HEK293 (cell line): ENCODE results near the gene CSNK1G2.
A peak's percentile ranks its signal among the peaks of the same experiment; 100 is the strongest.

Experiments used
- CTCF ChIA-PET: fragments of 350-600 bp; formaldehyde crosslinking; extraction: SDS; loops from one replicate; lab custom pipeline; 2021; ENCODE audit warnings: antibody characterized with exemption; lab: Yijun Ruan, JAX
- POLR2A ChIA-PET: fragments of 300-600 bp; formaldehyde crosslinking; extraction: SDS; loops from one replicate; lab custom pipeline; 2020; ENCODE audit warnings: antibody characterized with exemption, inconsistent platforms; lab: Yijun Ruan, JAX
- H3K27ac ChIP-seq: fragments of 200-500 bp; sonication (Bioruptor generic); 2 replicates; pipeline ENCODE4 v1.5.1; 2014; ENCODE audit warnings: low read depth, low read length, control low read depth, inconsistent platforms; ENCODE audit errors: extremely low read depth
- H3K36me3 ChIP-seq, 2 experiments: fragments of 200-500 bp in 1 of 2; sonication (Bioruptor generic) in 1 of 2; 1 replicate in 1 of 2; 2 replicates in 1 of 2; pipeline ENCODE4 v1.5.1; 2014 to 2017; ENCODE audit warnings: inconsistent platforms in 2 of 2, low read length in 2 of 2; ENCODE audit not compliant: control insufficient read depth in 2 of 2, insufficient read depth in 1 of 2
- H3K4me1 ChIP-seq: fragments of 200-500 bp; sonication (Bioruptor generic); 2 replicates; pipeline ENCODE4 v1.5.1; 2014; ENCODE audit warnings: mild to moderate bottlenecking, low read length, inconsistent platforms; ENCODE audit not compliant: control insufficient read depth, insufficient read depth
- H3K4me3 ChIP-seq: 2 replicates; pipeline ENCODE4 v1.5.1; 2011; ENCODE audit warnings: low read depth, mild to moderate bottlenecking, control low read depth, low read length, moderate library complexity
- H3K9me3 ChIP-seq: fragments of 200-500 bp; sonication (Bioruptor generic); 2 replicates; pipeline ENCODE4 v1.5.1; 2014; ENCODE audit warnings: low read depth, low read length, inconsistent platforms; ENCODE audit not compliant: control insufficient read depth, insufficient read depth
- AEBP2 ChIP-seq: fragments of 450-650 bp; formaldehyde crosslinking; IDR thresholded peaks from 2 replicates; pipeline ENCODE4 v1.5.1; 2016; ENCODE audit warnings: missing biosample characterization, missing genetic modification characterization, borderline replicate concordance
- HOXC10 ChIP-seq: sonication (generic); formaldehyde crosslinking; IDR thresholded peaks from 2 replicates; pipeline ENCODE4 v1.8.1; 2023; ENCODE audit warnings: mild to moderate bottlenecking, missing genetic modification reagents
- KLF9 ChIP-seq: fragments of 450-650 bp; formaldehyde crosslinking; IDR thresholded peaks from 2 replicates; pipeline ENCODE4 v1.5.1; 2016; ENCODE audit warnings: missing biosample characterization, missing genetic modification characterization, low read depth
- PBX3 ChIP-seq: sonication (generic); formaldehyde crosslinking; IDR thresholded peaks from 2 replicates; pipeline ENCODE4 v1.8.1; 2022; ENCODE audit warnings: mild to moderate bottlenecking, moderate library complexity, missing genetic modification reagents
- REPIN1 ChIP-seq: fragments of 450-650 bp; formaldehyde crosslinking; IDR thresholded peaks from 2 replicates; pipeline ENCODE4 v1.5.1; 2017; ENCODE audit warnings: missing biosample characterization, missing genetic modification characterization, low read depth
- SETDB1 ChIP-seq: IDR thresholded peaks from one replicate; pipeline ENCODE4 v1.6.1; 2017; ENCODE audit warnings: mild to moderate bottlenecking, low read length, moderate library complexity, mixed read lengths; ENCODE audit not compliant: insufficient read length
- SP3 ChIP-seq: fragments of 450-650 bp; formaldehyde crosslinking; IDR thresholded peaks from 2 replicates; pipeline ENCODE4 v1.5.1; 2016; ENCODE audit warnings: missing biosample characterization, missing genetic modification characterization
- ZEB2 ChIP-seq: fragments of 450-650 bp; formaldehyde crosslinking; IDR thresholded peaks from 2 replicates; pipeline ENCODE4 v1.5.1; 2016; ENCODE audit warnings: missing biosample characterization, missing genetic modification characterization
- ZFHX2 ChIP-seq: fragments of 450-650 bp; formaldehyde crosslinking; conservative IDR thresholded peaks from 2 replicates; pipeline ENCODE4 v1.5.1; 2016; ENCODE audit warnings: missing biosample characterization, missing genetic modification characterization
- ZIC2 ChIP-seq: fragments of 450-650 bp; formaldehyde crosslinking; IDR thresholded peaks from 2 replicates; pipeline ENCODE4 v1.5.1; 2016; ENCODE audit warnings: missing biosample characterization, missing genetic modification characterization
- ZNF10 ChIP-seq: fragments of 450-650 bp; formaldehyde crosslinking; IDR thresholded peaks from 2 replicates; pipeline ENCODE4 v1.5.1; 2017; ENCODE audit warnings: missing biosample characterization, missing genetic modification characterization
- ZNF138 ChIP-seq: fragments of 450-650 bp; formaldehyde crosslinking; IDR thresholded peaks from 2 replicates; pipeline ENCODE4 v1.5.1; 2016; ENCODE audit warnings: missing biosample characterization, missing genetic modification characterization, borderline replicate concordance
- ZNF148 ChIP-seq: fragments of 450-650 bp; formaldehyde crosslinking; IDR thresholded peaks from 2 replicates; pipeline ENCODE4 v1.5.0; 2017; ENCODE audit warnings: missing biosample characterization, missing genetic modification characterization, borderline replicate concordance
- ZNF157 ChIP-seq: fragments of 450-650 bp; formaldehyde crosslinking; IDR thresholded peaks from 2 replicates; pipeline ENCODE4 v1.5.1; 2016; ENCODE audit warnings: missing biosample characterization, missing genetic modification characterization
- ZNF223 ChIP-seq: fragments of 450-650 bp; formaldehyde crosslinking; IDR thresholded peaks from 2 replicates; pipeline ENCODE4 v1.5.1; 2016; ENCODE audit warnings: missing biosample characterization, missing genetic modification characterization
- ZNF362 ChIP-seq: fragments of 450-650 bp; formaldehyde crosslinking; IDR thresholded peaks from 2 replicates; pipeline ENCODE4 v1.5.1; 2016; ENCODE audit warnings: missing biosample characterization, missing genetic modification characterization
- ZNF366 ChIP-seq: fragments of 450-650 bp; formaldehyde crosslinking; conservative IDR thresholded peaks from 2 replicates; pipeline ENCODE4 v1.5.1; 2016; ENCODE audit warnings: missing biosample characterization, missing genetic modification characterization
- ZNF404 ChIP-seq: fragments of 450-650 bp; formaldehyde crosslinking; IDR thresholded peaks from 2 replicates; pipeline ENCODE4 v1.5.1; 2017; ENCODE audit warnings: missing biosample characterization, missing genetic modification characterization
- ZNF416 ChIP-seq: fragments of 450-650 bp; formaldehyde crosslinking; IDR thresholded peaks from 2 replicates; pipeline ENCODE4 v1.5.1; 2016; ENCODE audit warnings: missing biosample characterization, missing genetic modification characterization
- ZNF48 ChIP-seq: fragments of 450-650 bp; formaldehyde crosslinking; IDR thresholded peaks from 2 replicates; pipeline ENCODE4 v1.5.1; 2016; ENCODE audit warnings: missing biosample characterization, missing genetic modification characterization
- ZNF544 ChIP-seq: fragments of 450-650 bp; formaldehyde crosslinking; IDR thresholded peaks from 2 replicates; pipeline ENCODE4 v1.5.0; 2017; ENCODE audit warnings: missing biosample characterization, missing genetic modification characterization
- ZNF555 ChIP-seq: fragments of 450-650 bp; formaldehyde crosslinking; conservative IDR thresholded peaks from 2 replicates; pipeline ENCODE4 v1.5.1; 2017; ENCODE audit warnings: missing biosample characterization, mild to moderate bottlenecking, missing genetic modification characterization, inconsistent platforms
- ZNF560 ChIP-seq: fragments of 450-650 bp; formaldehyde crosslinking; IDR thresholded peaks from 2 replicates; pipeline ENCODE4 v1.5.1; 2017; ENCODE audit warnings: missing biosample characterization, missing genetic modification characterization, borderline replicate concordance
- ZNF596 ChIP-seq: fragments of 450-650 bp; IDR thresholded peaks from 2 replicates; pipeline ENCODE4 v1.5.0; 2018; ENCODE audit warnings: missing biosample characterization, mild to moderate bottlenecking, missing genetic modification characterization, moderate library complexity
- ZNF626 ChIP-seq: fragments of 450-650 bp; sonication (Bioruptor Pico); formaldehyde crosslinking; IDR thresholded peaks from 2 replicates; pipeline ENCODE4 v1.5.1; 2018; ENCODE audit warnings: missing biosample characterization, missing genetic modification characterization, inconsistent platforms
- ZNF791 ChIP-seq: fragments of 450-650 bp; formaldehyde crosslinking; IDR thresholded peaks from 2 replicates; pipeline ENCODE4 v1.5.1; 2016; ENCODE audit warnings: missing biosample characterization, missing genetic modification characterization

CSNK1G2 gene

GRCh38 chr19:2022289-2022688 lies 81.3 kb downstream of the CSNK1G2 start:
- TF ChIP-seq ZNF366 (tag by site-specific recombination) (peak; percentile 89), ZNF560 (tag by site-specific recombination) (no peak), ZNF10 (tag by site-specific recombination) (no peak), ZNF544 (tag by site-specific recombination) (no peak)
- Histone ChIP-seq H3K36me3 (no peaks in the 10 kb centered on the region), H3K4me1 (no peaks in the 10 kb centered on the region), H3K9me3 (no peaks in the 10 kb centered on the region), H3K27ac (no peak overlapping the region), H3K4me3 (no peak overlapping the region)
- CTCF ChIA-PET, result interaction anchor here (0.6 to 1.5 kb wide), 3 partner anchors 47 to 379 kb away, joined by 3 to 8 read pairs (median 4); partner anchors contain the start of gene PLEKHJ1
- POLR2A ChIA-PET, result no interaction called here

GRCh38 chr19:2026770-2027169 lies 85.8 kb downstream of the CSNK1G2 start:
- CTCF ChIA-PET, result interaction anchor here (0.6 kb wide), 1 partner anchor 502 kb away, joined by 3 read pairs; no protein-coding TSS in a partner anchor
- H3K4me1 ChIP-seq, result no peaks in the 10 kb centered on the region
- no peak overlapping the region for H3K4me3 ChIP-seq
- POLR2A ChIA-PET, result no interaction called here
- TF ChIP-seq ZNF555 (tag by site-specific recombination), result no peak
- no peak for TF ChIP-seq ZNF48 (tag by site-specific recombination)
- no peak for TF ChIP-seq ZNF404 (tag by site-specific recombination)
- no peak for TF ChIP-seq ZNF362
- TF ChIP-seq SP3 (tag by site-specific recombination), result no peak
- no peak for TF ChIP-seq ZFHX2 (tag by site-specific recombination)
- TF ChIP-seq ZIC2 (tag by site-specific recombination), result no peak
- TF ChIP-seq ZNF416 (tag by site-specific recombination), result no peak
- no peak for TF ChIP-seq KLF9 (tag by site-specific recombination)
- TF ChIP-seq REPIN1 (tag by site-specific recombination), result no peak
- TF ChIP-seq HOXC10 (CRISPR knock-in tag), result no peak
- TF ChIP-seq, all 188 proteins: peak for 0
- Histone ChIP-seq H3K9me3 (no peaks in the 10 kb centered on the region), H3K36me3 (no peaks in the 10 kb centered on the region), H3K27ac (no peak overlapping the region)

- Histone ChIP-seq H3K4me3 (no peak overlapping the region), H3K27ac (no peak overlapping the region), H3K9me3 (no peaks in the 10 kb centered on the region), H3K36me3 (no peaks in the 10 kb centered on the region), H3K4me1 (no peaks in the 10 kb centered on the region)
- ChIA-PET CTCF (interaction anchor here (0.7 kb wide), 1 partner anchor 28 kb away, joined by 3 read pairs; no protein-coding TSS in a partner anchor), POLR2A (no interaction called here)
- TF ChIP-seq ZNF791 (tag by site-specific recombination) (no peak), ZNF148 (tag by site-specific recombination) (no peak), SETDB1 (no peak), ZNF138 (tag by site-specific recombination) (no peak), ZNF596 (tag by site-specific recombination) (peak; percentile 71), ZNF223 (tag by site-specific recombination) (no peak), ZEB2 (tag by site-specific recombination) (0 out of 2 replicates have a peak, but pooled peaks have one; percentile 18), AEBP2 (tag by site-specific recombination) (no peak), ZNF157 (tag by site-specific recombination) (no peak), ZNF626 (no peak), ZNF416 (tag by site-specific recombination) (no peak), HOXC10 (CRISPR knock-in tag) (no peak), PBX3 (CRISPR knock-in tag) (no peak)
Measured at GRCh38 chr19:2027361-2027760, 86.4 kb downstream of the CSNK1G2 start.
